Measurements from ENCODE around the gene LIPA.

DNA sequence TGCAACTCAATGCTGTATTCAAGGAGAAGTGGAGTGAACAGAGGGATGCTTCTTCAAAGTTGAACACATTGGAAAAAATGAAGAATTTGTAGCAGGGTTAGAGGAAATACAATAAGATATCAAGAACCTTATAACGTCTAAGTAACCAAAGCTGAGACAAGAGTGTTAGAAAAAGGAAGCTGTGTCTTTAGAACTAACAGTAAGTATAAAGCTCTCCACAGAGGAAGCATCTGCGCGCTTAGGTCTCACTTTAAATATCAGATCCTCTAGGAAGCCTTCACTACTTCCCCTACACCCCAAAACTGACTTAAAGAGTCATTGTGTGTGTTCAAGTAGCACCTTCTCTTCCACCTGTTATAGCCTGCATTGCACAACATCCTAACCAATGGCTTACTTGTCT is 87.5 kb downstream of the LIPA start:
- TF ChIP-seq EZH2phosphoT487 (IDR thresholded peaks at IDR 0.05; ENCODE audit: borderline replicate concordance, low read depth, low read length) (no peak), CTCF (conservative IDR thresholded peaks at IDR 0.05; ENCODE audit: low read length) (no peak)
